Ishikawa (cell line): Measurements from ENCODE around the gene TJP2.

Source experiments
- EP300 ChIP-seq: IDR thresholded peaks from 2 replicates; pipeline ENCODE4 v1.6.1; 2012; ENCODE audit warnings: borderline replicate concordance
- YY1 ChIP-seq: IDR thresholded peaks from 2 replicates; pipeline ENCODE4 v1.6.1; 2012; ENCODE audit warnings: low read depth
- TF ChIP-seq, protein P1 (sequence below): IDR thresholded peaks from 2 replicates; pipeline ENCODE4 v1.6.1; 2012

DNA sequence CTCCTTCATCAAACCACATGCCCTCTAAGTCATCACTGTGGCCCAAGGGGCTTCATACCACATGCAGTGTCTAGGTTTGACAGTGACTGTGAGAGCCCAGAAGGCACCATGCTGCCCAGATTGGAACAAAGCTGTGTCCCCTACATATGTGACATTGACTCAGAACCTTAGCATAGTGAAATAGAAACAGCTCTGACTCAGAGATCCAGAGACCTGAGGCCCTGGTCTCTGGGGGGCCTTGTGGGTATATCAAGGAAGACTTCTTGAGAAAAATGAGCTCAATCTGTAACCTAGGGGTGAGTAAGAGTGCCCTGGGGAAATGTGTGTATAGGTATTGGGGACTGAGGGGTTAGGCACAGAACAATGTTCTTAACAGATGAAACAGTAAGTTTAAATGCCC, 143.8 kb downstream of the TJP2 start:
- no peak for TF ChIP-seq EP300
- TF ChIP-seq YY1, result no peak
- TF ChIP-seq, protein P1, sequence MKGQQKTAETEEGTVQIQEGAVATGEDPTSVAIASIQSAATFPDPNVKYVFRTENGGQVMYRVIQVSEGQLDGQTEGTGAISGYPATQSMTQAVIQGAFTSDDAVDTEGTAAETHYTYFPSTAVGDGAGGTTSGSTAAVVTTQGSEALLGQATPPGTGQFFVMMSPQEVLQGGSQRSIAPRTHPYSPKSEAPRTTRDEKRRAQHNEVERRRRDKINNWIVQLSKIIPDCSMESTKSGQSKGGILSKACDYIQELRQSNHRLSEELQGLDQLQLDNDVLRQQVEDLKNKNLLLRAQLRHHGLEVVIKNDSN, result no peak
